SK-N-MC (cell line): Measurements from ENCODE around the gene RPL10A.
"Not testable (repeated sequence)": the region's sequence is repeated elsewhere in the genome, so short reads cannot be mapped to it uniquely, and the experiment has no call there.

Experiments
- EZH2 ChIP-seq: fragments of 200-600 bp; sonication (generic); IDR thresholded peaks from one replicate; pipeline ENCODE4 v1.6.1; 2017; ENCODE audit warnings: antibody characterized with exemption
- POLR2AphosphoS5 ChIP-seq: IDR thresholded peaks from 2 replicates; pipeline ENCODE4 v1.6.1; 2012; ENCODE audit warnings: mild to moderate bottlenecking, low read depth, low read length, borderline replicate concordance

GRCh38 chr6:35515939-35516338 lies 47.7 kb downstream of the RPL10A start:
- TF ChIP-seq EZH2, POLR2AphosphoS5: not testable (repeated sequence)
